Measurements from ENCODE around the gene HERC2. TPM values are rescaled to one million over a fixed set of nuclear protein-coding genes. Genes with fewer than 3 reads are reported as not detected.
"Not testable (repeated sequence)": the region's sequence is repeated elsewhere in the genome, so short reads cannot be mapped to it uniquely, and the experiment has no call there.

HERC2 gene
- total and polyA plus RNA-seq, 2 of the 13 experiments (the other 11 are each of a cell fraction or from before 2014, with no cell fraction given), result 17.6 to 24.8 TPM

- DNase-seq (ENCODE audit: low spot score) (no peak), FAIRE-seq (no peak), ATAC-seq (no peak)
- Histone ChIP-seq H3K27ac (ENCODE audit: extremely low read length, insufficient read depth, low read length) (no peak overlapping the region), H3K4me2 (ENCODE audit: low read depth, low read length) (no peak overlapping the region), H3K36me3 (replicated peaks in 1 of 2; ENCODE audit: control insufficient read depth in 1 of 2, insufficient read depth in 2 of 2, low read length in 2 of 2) (peaks cover 0 to 21% of the 10 kb centered on the region in 2 experiments; a peak in 2 of 5 replicates), H3K9me3 (ENCODE audit: low read length) (peaks cover 13% of the 10 kb centered on the region; the same call in 1 of the 2 replicates), H3K9ac (ENCODE audit: insufficient read depth, low read depth, low read length) (no peak overlapping the region), H3K4me3 (replicated peaks in 1 of 3; ENCODE audit: insufficient read depth in 1 of 3, low read depth in 2 of 3, low read length in 3 of 3) (no peak overlapping the region), H3K27me3 (ENCODE audit: control insufficient read depth in 1 of 2, insufficient read depth in 2 of 2, low read length in 2 of 2) (no peaks in the 10 kb centered on the region), H3K4me1 (ENCODE audit: insufficient read depth, low read length) (no peaks in the 10 kb centered on the region), H2AFZ (ENCODE audit: low read length) (no peak overlapping the region), H3K79me2 (ENCODE audit: insufficient read depth, low read length) (peaks cover 11% of the 10 kb centered on the region), H4K20me1 (ENCODE audit: insufficient read depth, low read length) (no peaks in the 10 kb centered on the region)
- ChIA-PET CTCF (ENCODE audit: low intra/inter-chr PET ratio, low total read pairs) (no interaction called here), POLR2A (no interaction called here)
- no TSS peak for BruUV-seq (replicated peaks)
- intact Hi-C loops (cut with micrococcal nuclease; ENCODE audit: unreplicated experiment), result no loop called here
- 98% methylated on average over 8 of the region's 10 CpGs for WGBS (ENCODE audit: low lambda C conversion rate)
- peak; percentile 100 for TF ChIP-seq ZNF614 (CRISPR knock-in tag; IDR thresholded peaks at IDR 0.05; ENCODE audit: borderline replicate concordance)
- TF ChIP-seq, protein P1, sequence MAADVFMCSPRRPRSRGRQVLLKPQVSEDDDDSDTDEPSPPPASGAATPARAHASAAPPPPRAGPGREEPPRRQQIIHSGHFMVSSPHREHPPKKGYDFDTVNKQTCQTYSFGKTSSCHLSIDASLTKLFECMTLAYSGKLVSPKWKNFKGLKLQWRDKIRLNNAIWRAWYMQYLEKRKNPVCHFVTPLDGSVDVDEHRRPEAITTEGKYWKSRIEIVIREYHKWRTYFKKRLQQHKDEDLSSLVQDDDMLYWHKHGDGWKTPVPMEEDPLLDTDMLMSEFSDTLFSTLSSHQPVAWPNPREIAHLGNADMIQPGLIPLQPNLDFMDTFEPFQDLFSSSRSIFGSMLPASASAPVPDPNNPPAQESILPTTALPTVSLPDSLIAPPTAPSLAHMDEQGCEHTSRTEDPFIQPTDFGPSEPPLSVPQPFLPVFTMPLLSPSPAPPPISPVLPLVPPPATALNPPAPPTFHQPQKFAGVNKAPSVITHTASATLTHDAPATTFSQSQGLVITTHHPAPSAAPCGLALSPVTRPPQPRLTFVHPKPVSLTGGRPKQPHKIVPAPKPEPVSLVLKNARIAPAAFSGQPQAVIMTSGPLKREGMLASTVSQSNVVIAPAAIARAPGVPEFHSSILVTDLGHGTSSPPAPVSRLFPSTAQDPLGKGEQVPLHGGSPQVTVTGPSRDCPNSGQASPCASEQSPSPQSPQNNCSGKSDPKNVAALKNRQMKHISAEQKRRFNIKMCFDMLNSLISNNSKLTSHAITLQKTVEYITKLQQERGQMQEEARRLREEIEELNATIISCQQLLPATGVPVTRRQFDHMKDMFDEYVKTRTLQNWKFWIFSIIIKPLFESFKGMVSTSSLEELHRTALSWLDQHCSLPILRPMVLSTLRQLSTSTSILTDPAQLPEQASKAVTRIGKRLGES (CRISPR knock-in tag; IDR thresholded peaks at IDR 0.05; ENCODE audit: borderline replicate concordance), result no peak
- in situ Hi-C loops (cut with HindIII; ENCODE audit: extremely low pct_ligation_motif_present, low pct_unique_long_range_greater_than_20kb), result no loop called here
These were observed 32.1 kb downstream of the HERC2 start for GRCh38 chr15:28289694-28290463.

- H2AFZ ChIP-seq (ENCODE audit: low read length); BruUV-seq (replicated peaks); DNase-seq (ENCODE audit: low spot score); FAIRE-seq; H3K4me2 ChIP-seq (ENCODE audit: low read depth, low read length); in situ Hi-C loops (cut with HindIII; ENCODE audit: extremely low pct_ligation_motif_present, low pct_unique_long_range_greater_than_20kb); H3K4me1 ChIP-seq (ENCODE audit: insufficient read depth, low read length); ATAC-seq; H4K20me1 ChIP-seq (ENCODE audit: insufficient read depth, low read length); H3K9ac ChIP-seq (ENCODE audit: insufficient read depth, low read depth, low read length); H3K4me3 ChIP-seq (replicated peaks in 1 of 3; ENCODE audit: insufficient read depth in 1 of 3, low read depth in 2 of 3, low read length in 3 of 3); intact Hi-C loops (cut with micrococcal nuclease; ENCODE audit: unreplicated experiment); POLR2A ChIA-PET; H3K27me3 ChIP-seq (ENCODE audit: control insufficient read depth in 1 of 2, insufficient read depth in 2 of 2, low read length in 2 of 2); H3K27ac ChIP-seq (ENCODE audit: extremely low read length, insufficient read depth, low read length); CTCF ChIA-PET (ENCODE audit: low intra/inter-chr PET ratio, low total read pairs): not testable (repeated sequence)
- Histone ChIP-seq H3K79me2 (ENCODE audit: insufficient read depth, low read length) (peaks cover 11% of the 10 kb centered on the region), H3K36me3 (replicated peaks in 1 of 2; ENCODE audit: control insufficient read depth in 1 of 2, insufficient read depth in 2 of 2, low read length in 2 of 2) (peaks cover 0 to 21% of the 10 kb centered on the region in 2 experiments; a peak in 2 of 5 replicates), H3K9me3 (ENCODE audit: low read length) (peaks cover 13% of the 10 kb centered on the region; the same call in 1 of the 2 replicates)
- WGBS (ENCODE audit: low lambda C conversion rate), result 84% methylated on average over 7 of the region's 7 CpGs
These were observed 32.9 kb downstream of the HERC2 start for GRCh38 chr15:28288830-28289693.

DNA sequence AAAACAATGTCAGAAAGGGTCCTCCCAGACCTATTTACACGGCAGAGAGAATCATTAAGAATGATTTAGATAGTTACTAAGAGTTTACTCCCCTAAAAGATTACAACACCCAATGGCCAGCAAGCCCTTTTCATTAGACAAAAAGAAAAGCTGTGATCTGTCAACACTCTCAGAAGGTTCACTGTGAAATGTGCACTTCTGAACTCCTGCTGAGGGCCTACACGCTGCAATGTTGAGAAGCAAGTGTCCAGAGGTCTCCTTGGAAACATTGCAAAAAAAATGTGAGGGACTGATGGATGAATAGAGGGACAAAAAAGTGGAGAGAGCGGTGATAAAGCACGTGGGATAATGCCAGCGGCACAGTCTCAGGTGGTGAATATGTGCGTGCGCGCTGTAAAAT lies 35.3 kb downstream of the HERC2 start:
- H4K20me1 ChIP-seq (ENCODE audit: insufficient read depth, low read length); H2AFZ ChIP-seq (ENCODE audit: low read length); FAIRE-seq; H3K4me2 ChIP-seq (ENCODE audit: low read depth, low read length); intact Hi-C loops (cut with micrococcal nuclease; ENCODE audit: unreplicated experiment); H3K4me1 ChIP-seq (ENCODE audit: insufficient read depth, low read length); H3K4me3 ChIP-seq (replicated peaks in 1 of 3; ENCODE audit: insufficient read depth in 1 of 3, low read depth in 2 of 3, low read length in 3 of 3); H3K9ac ChIP-seq (ENCODE audit: insufficient read depth, low read depth, low read length); POLR2A ChIA-PET; ATAC-seq; CTCF ChIA-PET (ENCODE audit: low intra/inter-chr PET ratio, low total read pairs); H3K27ac ChIP-seq (ENCODE audit: extremely low read length, insufficient read depth, low read length); DNase-seq (ENCODE audit: low spot score); BruUV-seq (replicated peaks); in situ Hi-C loops (cut with HindIII; ENCODE audit: extremely low pct_ligation_motif_present, low pct_unique_long_range_greater_than_20kb); H3K27me3 ChIP-seq (ENCODE audit: control insufficient read depth in 1 of 2, insufficient read depth in 2 of 2, low read length in 2 of 2): not testable (repeated sequence)
- Histone ChIP-seq H3K9me3 (ENCODE audit: low read length) (peaks cover 13% of the 10 kb centered on the region; the same call in 1 of the 2 replicates), H3K79me2 (ENCODE audit: insufficient read depth, low read length) (peaks cover 18% of the 10 kb centered on the region), H3K36me3 (replicated peaks in 1 of 2; ENCODE audit: control insufficient read depth in 1 of 2, insufficient read depth in 2 of 2, low read length in 2 of 2) (peaks cover 0 to 17% of the 10 kb centered on the region in 2 experiments; a peak in 2 of 5 replicates)
- 77% methylated on average over 8 of the region's 8 CpGs for WGBS (ENCODE audit: low lambda C conversion rate)

Data from HepG2 (cell line).